ENCODE results near the gene HUWE1.
"Not testable (repeated sequence)": the region's sequence is repeated elsewhere in the genome, so short reads cannot be mapped to it uniquely, and the experiment has no call there.

Gene HUWE1

DNA sequence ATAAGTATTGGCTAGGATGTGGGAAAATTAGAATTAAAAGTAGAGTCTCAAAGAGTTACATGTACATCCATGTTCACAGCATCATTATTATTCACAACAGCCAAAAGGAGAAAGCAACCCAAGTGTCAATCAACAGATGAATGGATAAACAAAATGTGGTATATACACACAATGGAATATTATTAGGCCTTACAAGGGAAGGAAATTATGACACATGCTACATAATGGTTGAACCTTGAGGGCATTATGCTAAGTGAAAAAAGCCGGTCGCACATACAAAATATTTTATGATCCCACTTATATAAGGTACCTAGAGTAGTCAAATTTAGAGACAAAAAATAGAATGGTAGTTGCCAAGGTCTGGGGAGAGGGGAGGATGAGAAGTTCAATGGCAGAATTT, 80.1 kb downstream of the HUWE1 start:
- DNase-seq = no peak

DNA sequence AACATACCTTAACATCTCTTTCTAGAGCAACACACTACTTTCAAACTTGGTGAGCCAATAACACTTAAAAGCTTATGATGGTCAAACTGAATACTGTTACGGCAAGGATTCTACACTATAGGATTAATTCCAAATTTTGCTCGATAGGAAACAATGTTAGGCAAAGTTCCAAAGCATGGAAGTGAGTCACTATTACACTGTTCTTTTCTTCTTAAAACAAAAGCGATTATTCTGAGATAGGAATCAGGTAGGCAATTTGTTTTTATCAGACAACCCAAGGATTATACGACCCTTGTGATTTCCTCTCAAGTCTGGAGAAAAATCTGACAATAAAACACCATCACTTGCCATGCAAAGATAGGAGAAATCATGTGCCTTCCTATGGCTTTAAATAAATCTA, 81.5 kb downstream of the HUWE1 start:
- no peak for DNase-seq

DNA sequence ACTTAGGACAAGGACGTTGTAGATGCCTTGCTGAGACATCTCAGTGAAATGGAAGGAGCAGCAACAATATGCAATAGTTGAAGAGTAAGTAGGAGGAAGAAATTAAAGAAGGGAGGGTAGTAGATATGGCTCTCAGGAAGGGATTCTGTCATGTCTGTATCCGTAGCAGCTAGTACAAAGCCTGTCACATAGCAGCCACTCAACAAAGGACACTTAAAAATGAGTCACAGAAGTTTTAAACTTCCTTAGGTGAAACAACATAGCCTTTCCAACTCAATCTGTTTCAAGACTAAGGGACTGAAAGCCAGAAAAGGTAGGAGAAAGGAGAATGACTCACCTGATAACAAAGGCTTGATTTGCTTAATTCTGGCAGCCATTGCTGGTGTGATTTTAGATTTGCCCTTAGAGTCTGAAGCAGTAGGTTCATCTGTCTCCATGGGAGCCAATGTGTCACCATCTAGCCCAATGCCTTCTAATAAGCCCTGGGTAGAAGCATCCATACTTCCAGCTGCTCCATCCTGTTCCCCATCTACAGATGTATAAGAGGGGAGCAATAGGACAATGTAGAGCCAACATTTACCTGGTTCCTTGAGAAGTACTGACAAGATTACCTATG, 86.6 kb downstream of the HUWE1 start:
- no peak for DNase-seq

DNA sequence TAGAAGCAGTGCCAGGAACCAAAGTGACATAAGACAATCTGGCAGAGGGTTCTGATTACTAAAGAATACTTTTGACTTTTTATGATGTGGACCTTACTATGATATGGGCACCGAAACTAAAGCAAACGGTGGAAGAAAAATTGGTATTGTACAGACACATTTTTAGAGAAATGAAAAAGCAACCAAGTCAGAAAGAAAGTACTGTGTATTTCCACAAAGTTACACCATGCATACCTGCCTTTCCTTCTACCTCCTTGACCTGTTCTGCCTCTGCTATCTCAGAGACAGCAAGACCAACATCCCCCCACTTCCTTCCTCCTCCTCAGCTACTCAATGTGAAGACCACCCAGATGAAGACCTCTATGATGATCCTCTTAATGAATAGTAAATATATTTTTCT, 88.3 kb downstream of the HUWE1 start:
- DNase-seq = no peak

DNA sequence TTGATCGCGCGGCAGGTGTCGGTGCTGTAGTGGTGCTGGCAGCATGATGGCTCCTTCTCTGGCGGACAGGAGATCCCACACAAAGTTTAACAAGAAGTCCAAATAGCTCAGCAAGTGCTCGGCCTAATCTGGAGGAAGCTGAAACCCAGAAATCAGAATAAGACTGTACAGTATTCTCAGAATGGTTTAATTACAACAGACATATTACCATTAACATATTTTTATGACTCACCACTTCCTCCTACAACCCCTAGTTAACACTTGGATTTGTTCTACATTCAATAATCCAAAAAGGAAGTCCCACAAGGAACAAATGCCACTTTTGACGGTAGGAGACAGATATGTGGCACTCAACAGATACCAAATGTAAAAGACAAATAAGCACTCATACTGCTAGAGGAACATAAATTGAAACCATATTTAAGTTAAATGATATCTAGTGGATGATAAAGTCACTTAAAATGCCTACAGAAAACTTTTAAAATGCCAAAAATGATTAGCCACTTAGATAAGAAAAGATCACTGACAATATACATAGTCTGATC, 91.2 kb downstream of the HUWE1 start:
- DNase-seq = no peak

DNA sequence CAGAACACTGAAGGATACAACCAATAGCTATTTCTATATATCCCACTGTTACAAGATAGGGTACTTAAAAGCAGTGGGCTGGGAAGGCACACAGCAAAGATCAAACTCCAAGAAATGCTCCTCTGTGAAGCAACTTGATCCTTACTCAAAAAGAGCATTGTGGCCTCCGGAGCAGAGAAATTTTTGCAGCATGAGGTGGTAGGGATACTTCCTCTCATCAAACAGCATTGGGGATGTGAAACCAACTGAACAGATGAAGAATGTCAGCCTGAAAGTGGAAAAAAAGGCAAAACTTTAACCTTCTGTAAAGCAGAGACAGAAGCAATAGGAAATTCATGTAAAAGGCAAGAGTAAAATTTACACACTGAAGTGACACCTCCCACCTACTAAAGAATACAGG, 92.2 kb downstream of the HUWE1 start:
- no peak for DNase-seq

DNA sequence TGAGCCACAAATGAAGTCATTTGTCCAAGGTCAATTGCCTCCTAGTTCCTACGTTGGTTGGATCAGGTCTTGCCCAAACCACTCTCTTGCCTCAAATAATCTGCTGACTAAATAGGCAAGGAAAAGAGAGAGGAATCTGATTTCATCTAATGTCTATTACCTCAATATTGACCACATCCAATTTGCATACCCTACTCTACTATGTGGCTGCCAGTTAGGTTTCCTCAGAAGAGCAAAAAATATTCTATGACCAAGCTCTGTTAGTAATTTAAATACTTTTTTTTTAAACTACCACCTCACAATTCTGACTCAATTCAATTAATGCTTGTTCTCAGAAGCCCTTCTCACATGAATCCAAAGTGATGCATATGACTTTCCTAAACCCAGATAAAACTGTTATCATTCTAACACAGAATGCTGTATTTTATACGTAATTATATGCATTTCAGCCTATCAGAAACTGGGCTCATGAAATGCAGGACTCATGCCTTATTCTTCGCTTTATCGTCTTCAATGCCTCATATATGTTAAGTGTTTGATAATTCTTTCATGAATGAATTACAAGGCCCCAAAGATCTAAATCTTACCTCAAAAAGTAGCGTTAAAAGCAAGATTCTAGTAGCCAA, 98.6 kb downstream of the HUWE1 start:
- no peak for DNase-seq

DNA sequence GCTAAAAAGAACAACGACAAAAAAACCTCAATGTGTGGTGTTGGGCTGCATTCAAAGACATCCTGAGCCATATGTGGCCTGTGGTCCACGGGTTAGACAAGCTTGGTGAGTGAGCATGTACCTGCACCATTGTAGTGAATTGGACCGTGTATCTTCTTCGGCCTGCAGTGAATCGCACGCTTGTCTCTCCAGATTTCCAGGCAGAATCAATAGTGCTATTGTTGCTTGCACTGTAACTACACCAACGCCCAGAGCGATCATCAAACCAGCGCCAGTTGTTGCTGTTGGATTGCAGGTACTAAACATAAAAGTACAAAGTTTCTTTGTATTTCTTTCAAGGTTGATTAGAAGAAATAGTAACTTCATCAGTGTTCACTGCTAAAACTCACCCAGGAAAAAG, 101.6 kb downstream of the HUWE1 start:
- no peak for DNase-seq

DNA sequence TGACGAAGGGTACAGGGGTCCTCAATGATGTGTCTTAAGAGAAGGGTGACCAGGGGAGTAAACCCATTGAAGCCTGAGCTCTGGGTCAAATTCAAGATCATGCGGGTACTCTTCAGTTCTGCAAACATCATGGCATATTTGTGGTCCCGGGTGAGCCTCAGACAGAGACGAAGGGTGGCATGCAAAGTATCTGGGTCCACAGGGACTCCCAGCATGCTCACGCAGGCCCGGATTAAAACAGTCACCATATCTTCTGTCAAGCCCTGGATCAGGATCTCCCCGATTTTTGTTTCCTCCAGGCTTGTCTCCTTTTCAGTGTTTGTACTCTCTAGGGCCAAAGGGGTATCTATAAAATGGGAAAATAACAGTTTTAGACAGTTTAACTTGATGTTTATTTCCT, 102.9 kb downstream of the HUWE1 start:
- no peak for DNase-seq

DNA sequence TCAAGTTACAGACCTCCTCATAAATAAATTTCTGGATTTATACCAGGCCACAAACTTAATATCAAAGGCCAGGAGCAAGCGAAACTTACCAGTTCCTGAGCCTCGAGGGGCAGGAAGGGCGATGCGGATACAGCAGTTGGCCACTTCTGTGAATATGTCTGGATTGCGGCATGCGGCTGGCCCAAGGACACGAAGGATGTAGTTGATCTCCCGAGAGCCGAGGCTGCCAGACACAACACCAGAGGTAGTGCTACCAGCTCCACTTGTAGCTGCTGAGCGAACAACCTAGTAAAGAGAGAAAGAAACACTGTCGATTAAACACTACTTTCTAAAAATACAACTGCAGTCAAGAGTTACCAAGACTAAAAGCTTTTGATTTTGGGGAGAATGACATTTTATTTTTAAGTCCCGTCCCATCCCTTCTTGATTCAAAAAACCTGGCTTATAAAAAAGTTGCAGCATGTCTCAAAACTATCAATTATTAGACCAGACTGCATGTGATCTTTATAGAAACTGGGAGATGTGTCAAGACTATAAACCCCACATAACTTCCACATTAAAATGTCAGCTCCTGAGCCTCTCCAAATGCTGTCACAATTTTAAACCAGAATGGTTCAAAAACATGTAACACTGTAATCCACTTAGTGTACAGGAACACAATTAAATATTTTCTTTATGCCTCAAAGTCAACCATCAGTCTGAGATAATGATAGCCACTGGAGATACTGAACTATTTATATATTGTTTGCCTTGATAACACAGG, 105.6 kb downstream of the HUWE1 start:
- DNase-seq = no peak

DNA sequence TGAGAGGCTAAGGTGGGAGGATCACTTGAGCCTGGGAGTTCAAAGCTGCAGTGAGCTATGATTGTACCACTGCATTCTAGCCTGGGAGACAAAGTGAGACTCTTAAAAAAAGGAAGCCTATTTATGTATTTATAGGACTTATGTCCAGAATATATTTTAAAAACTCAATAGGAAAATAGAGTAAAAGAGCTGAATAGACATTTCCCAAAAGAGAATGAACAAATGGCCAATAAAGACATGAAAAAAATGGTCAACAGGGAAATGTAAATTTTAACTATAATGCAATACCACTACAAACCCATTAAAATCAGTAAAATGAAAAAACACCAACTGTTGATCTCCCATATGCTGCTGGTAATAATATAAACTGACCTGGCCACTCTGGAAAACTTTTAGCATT, 115.0 kb downstream of the HUWE1 start:
- DNase-seq = no peak

DNA sequence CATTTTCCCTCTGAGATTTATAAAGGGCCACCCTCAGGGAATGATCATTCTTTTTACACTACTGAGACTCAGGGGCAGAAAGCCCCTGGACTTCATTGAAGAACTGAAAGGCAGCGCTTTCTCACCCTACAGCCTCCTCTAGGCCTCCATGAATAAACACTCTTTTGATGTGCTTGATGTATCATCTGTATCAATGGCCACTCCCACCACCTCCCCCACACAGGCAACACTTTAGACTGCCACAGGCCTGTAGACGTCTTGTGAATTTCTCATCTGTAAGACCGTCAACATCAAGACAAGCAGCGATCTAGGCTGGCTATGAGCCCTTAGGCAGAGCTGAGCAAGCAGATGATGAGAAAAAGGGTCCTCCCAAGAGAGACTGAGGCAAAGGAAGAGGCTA, 123.2 kb downstream of the HUWE1 start:
- DNase-seq = no peak

DNA sequence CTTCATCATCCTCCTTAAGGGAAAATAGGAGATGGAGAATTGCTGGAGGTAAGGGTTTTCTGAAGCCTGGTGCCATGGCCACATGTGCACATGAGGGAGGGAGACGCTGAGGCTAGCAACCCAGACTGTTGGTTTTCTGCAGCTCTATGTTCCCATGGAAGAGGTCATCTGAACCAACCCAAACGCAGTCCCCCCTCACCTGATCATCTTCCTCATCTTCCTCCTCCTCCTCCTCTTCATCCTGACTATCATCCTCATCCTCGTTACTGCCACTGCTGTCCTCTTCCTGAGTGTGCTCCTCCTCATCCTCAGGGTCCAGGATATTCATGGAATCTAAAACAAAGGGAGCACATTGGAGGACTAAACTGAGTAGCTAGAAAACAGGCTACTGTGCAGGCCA, 124.6 kb downstream of the HUWE1 start:
- DNase-seq = no peak

DNA sequence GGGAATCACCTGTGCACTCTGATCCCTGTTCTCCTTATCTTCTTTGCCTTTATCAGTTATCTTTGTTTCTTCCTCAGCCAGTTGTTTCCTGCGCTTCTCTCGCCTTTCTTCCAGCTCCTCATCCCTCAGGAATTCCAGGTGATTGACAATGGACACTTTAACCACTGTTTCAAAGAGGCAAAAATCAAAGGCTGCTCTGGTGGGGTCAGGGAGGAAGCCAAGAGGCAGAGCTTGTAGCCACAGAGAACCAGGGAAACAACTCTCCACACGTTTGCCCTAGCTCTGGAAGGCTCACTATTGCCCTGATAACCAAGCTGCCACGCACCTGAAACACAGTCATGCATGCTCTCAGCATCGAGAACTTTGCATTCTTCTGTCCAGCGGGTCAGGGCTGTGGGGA, 127.9 kb downstream of the HUWE1 start:
- DNase-seq = no peak

DNA sequence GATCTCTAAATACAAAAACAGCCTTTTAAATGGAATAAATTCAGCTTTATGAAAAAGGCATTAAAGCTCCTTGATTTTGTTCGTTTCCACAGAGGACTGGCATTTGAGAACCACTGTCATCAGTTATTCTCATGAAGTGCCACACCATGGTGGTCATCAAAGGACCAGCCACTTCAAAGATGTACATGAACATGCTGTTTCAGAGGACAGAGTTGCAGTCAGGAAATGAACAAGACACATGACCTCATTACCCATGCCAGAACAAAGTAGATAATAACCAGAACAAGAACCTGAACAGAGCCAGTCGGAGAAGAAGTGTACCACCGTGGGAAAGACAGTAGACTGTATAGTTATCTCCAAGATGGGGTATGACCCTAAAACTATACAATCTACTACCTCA, 129.7 kb downstream of the HUWE1 start:
- DNase-seq = no peak

DNA sequence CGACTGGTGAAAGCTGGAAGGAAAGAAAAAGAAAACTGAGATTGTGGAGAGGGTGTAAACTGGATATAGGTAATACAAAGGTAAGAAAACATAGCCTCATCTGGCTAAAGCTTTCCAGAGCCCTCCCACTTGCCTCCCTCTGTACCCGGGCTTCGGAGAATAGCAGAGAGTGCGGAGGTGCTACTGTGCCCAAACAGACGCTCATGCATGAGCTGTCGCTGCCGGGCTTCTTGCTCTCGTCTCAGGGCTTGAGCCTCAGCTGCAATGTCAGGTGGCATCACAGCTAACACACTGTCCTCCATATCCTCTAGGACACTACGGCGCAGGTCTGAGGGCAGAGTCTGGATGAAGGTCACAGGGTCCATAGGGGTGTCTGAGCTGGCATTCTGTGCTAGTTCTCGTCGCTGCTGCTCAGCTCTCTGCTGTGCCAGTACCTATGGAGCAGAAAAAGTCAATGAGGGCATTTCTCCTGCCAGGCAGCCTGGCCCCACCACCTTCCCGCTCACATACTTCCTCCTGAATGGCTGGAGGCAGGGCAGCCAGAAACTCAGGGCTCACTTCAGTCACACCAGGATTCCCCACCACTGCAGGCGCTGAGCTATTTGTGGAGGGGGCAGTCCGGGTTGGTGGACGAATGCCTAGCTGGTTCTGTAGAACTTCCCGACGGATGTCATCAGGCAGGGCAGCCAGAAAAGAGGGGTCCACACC, 135.6 kb downstream of the HUWE1 start:
- DNase-seq = no peak

DNA sequence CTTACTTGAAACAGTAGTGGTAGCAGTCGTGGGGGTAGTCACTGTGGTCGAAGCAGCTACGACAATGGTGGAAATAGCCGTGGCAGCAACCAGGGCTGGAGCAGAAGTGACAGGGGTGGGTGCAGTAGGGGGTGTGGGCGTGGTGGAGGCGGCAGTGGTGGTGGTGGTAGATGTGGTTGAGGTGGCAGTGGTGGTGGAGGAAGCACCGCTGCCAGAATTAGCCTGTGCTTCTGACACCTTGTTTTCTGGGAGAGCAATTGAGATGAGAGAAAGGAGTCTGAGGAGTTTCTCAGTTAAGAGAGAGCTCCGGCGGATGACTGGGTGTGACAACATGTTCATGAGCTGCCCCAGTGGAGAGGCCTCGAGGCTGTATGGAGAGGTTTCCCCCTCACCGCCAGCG, 138.9 kb downstream of the HUWE1 start:
- DNase-seq = no peak

DNA sequence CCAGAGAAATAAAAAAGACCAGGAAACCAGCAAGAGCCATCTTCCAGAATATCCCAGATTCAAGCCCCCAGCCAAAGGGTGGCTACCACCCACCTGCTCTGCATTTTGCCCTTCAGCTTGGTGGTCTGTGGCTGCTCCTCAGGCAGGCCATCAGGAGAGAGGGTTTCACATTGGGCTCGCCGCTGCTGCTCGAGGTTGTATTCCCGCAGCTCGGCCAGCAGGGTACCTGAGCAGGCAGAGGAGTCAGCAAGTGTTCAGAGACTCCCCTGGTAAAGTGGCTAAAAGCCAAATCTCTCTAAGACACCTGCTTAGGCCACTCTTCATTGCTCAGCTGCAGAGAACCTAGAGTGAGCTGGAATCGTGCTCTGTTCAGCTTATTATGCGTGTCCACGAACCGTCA, 141.6 kb downstream of the HUWE1 start:
- no peak for DNase-seq

DNA sequence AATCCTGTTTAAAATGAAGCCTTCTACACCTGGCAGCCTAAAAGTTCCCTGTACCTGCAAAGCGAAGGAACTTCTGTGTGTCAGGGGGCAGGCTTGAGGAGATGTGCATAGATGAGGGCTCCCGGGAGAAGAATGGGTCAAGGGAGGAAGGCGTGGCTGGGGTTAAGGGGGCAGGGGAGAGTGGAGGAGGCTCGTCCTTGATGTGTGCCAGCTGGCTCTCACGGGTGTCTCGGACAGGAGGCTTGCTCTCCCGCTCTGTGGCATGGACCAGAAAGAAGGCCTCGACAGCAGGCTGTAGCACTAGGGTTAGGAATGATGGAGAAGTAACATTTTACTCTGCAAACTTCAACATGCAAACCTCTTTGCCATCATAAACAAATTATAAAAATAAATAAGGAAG, 147.7 kb downstream of the HUWE1 start:
- DNase-seq = no peak

DNA sequence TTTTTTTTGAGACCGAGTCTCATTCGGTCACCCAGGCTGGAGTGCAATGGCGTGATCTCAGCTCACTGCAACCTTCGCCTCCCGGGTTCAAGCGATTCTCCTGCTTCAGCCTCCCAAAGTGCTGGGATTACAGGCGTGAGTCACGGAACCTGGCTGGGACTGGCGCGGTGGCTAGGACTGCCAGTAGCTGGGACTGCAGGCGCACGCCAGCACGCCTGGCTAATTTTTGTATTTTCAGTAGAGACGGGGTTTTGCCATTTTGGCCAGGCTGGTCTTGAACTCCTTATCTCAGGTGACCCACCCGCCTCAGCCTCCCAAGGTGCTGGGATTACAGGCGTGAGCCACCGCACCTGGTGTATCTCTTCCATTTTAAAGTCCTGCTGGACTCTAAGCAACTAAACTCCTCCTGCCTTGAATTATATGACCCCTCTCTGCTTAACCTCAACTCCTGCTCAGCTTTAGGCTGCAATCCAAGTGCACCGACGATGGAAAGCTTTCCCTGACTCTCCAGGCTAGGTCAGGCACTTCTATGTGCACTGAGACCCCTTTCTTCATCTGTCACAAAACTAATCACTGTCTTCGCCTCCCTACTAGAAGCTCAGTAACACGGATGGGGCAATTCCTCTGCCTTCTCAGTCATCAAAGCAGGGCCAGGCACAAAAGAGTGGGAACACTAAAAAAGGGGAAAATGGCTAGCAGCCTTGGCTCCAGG, 155.1 kb downstream of the HUWE1 start:
- not testable (repeated sequence) for DNase-seq

DNA sequence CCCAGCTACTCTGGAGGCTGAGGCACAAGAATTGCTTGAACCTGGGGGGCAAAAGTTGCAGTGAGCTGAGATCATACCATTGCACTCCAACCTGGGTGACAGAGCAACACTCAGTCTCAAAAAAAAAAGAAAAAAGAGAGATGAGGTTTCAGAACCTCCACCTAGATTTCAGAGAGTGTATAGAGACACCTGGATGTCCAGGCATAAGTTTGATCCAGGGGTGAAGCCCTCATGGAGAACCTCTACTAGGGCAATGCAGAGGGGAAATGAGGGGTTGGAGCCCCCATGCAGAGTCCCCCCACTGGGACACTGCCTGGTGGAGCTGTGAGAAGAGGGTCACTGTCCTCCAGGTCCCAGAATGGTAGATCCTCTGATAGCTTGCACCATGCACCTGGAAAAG, 159.5 kb downstream of the HUWE1 start:
- no peak for DNase-seq

DNA sequence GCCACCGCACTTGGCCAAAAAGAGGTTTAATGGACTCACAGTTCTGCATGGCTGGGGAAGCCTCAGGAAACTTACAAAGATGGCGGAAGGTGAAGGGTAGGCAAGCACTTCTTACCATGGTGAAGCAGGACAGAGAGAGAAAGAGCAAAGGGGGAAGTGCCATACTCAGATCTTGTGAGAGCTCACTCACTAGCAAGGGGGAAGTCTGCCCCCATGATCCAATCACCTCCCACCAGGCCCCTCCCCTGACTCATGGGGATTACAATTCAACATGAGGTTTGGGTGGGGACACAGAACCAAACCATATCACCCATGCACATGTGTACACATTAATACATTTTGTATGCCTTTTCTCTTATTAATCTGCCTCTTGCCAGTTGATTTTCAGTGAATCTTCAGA, 175.2 kb downstream of the HUWE1 start:
- DNase-seq = no peak

DNA sequence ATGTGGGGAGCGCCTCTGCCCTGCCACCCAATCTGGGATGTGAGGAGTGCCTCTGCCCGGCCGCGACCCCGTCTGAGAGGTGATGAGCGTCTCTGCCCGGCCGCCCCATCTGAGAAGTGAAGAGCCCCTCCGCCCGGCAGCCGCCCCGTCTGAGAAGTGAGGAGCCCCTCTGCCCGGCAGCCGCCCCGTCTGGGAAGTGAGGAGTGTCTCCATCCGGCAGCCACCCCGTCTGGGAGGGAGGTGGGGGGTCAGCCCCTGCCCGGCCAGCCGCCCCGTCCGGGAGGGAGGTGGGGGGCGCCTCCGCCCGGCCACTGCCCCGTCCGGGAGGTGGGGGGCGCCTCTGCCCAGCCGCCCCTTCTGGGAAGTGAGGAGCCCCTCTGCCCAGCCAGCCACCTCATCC, 182.5 kb downstream of the HUWE1 start:
- not testable (repeated sequence) for DNase-seq

Data from NCI-H446 (cell line).